ENCODE data around the gene TSC22D2.

Gene TSC22D2

DNA sequence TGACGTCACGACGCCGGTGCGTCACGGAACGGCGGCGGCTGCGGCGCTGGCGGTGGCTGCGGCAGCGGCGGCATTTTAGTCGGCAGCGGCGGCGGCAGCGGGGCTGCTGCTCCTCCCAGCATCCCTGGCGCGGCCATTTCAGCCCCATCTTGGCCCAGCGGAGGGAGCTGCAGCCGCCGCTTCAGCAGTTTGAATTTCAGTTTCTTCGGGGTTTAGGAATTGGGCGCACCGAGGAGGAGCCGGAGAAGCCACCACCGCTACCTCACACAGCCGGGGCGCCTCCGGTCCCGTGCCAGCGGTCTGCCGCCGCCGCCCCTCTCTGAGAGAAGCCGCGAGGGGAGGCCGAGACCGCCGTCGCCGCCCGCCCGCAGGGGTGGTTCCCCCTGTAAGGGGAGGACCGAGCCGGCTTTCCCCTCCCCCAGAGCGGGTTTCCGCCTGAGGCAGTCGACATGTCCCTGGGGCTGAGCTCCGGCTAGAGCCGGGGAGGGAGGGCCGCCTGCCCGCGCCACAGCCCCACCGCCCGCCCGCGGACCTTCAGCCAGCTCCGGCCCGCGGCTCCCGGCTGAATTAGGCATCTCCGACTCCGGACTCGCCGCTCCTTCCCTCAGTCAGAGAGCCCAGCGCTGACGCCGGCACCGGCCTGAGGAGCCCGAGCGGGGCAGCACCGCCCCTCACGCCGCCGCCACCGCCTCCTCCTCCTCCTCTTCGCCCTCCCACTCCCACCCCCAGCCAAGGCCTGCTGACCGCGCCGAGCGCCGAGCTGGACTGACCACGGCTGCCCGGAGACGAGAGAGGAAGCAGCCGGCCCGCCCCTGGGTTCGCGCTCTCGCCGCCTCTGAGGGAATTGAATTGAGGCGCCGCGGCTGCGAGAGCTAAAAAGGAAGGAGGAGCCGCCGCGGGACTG lies at the start of gene TSC22D2:
TSC22D2 (plus strand) TSS at position 78 of the 904 bp plus-strand sequence. CDS start 1,053 bp downstream, outside the sequence.
- Mint-ChIP-seq H3K4me3 (peak within 1 kb of the TSS; percentile 82), H3K4me1 (peaks cover 25% of the 10 kb centered on the region), H3K27me3 (no peaks in the 10 kb centered on the region), H3K36me3 (peaks cover 6% of the 10 kb centered on the region), H3K9me3 (no peaks in the 10 kb centered on the region), H3K27ac (peak within 1 kb of the TSS; percentile 96)
- DNase-seq (ENCODE audit: low spot score in 2 of 2) (peak; percentile 97 to 99), ATAC-seq (ENCODE audit: low read depth) (peak; percentile 70)

DNA sequence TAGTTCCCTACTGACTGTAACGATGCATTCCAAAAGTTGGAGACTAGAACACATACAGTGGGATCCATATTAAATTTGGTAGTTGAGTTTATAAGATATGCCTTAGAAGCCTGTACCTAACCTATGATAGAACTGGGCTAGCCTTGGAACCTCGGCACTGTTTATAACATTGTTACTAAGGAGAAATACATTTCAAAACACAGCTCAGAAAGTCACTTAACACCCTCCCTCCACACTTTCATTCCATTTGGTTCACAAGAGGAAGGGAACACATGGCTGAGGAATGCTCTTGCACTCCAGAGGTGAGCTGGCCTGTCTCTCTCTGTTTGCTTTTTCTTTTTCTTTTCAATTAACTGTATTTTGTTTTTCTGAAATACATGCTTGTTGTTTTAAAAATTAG lies 48.7 kb upstream of the TSC22D2 start:
- no peak overlapping the region for H3K27ac Mint-ChIP-seq
- DNase-seq (ENCODE audit: low spot score in 2 of 2): no peak

DNA sequence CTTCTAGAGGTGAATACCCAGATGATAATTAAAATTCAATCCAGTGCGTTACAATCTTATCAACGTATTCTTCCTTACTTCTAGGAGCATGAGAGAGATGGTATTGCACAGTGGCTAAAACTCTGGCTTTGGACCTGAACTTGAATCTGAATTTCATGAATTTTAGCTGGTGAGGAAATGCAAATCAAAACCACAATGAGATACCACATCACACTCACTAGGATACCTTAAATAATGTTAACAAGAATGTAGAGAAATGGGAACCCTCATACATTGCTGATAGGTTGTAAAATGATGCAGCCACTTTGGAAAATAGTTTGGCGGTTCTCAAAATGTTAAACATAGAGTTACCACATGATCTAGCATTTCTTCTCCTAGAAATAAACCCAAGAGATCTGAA lies 47.1 kb upstream of the TSC22D2 start:
- DNase-seq (ENCODE audit: low spot score in 2 of 2) (no peak), ATAC-seq (ENCODE audit: low read depth) (no peak)
- Mint-ChIP-seq H3K36me3 (no peaks in the 10 kb centered on the region), H3K9me3 (no peaks in the 10 kb centered on the region), H3K27ac (no peak overlapping the region), H3K4me1 (no peaks in the 10 kb centered on the region), H3K4me3 (no peak overlapping the region), H3K27me3 (no peaks in the 10 kb centered on the region)

More for the DNA sequence above, 48.7 kb upstream of the TSC22D2 start:
- H3K36me3 Mint-ChIP-seq: no peaks in the 10 kb centered on the region
- no peak for ATAC-seq (ENCODE audit: low read depth)
- no peaks in the 10 kb centered on the region for H3K27me3 Mint-ChIP-seq
- no peak overlapping the region for H3K4me3 Mint-ChIP-seq
- H3K4me1 Mint-ChIP-seq: no peaks in the 10 kb centered on the region
- H3K9me3 Mint-ChIP-seq: no peaks in the 10 kb centered on the region

DNA sequence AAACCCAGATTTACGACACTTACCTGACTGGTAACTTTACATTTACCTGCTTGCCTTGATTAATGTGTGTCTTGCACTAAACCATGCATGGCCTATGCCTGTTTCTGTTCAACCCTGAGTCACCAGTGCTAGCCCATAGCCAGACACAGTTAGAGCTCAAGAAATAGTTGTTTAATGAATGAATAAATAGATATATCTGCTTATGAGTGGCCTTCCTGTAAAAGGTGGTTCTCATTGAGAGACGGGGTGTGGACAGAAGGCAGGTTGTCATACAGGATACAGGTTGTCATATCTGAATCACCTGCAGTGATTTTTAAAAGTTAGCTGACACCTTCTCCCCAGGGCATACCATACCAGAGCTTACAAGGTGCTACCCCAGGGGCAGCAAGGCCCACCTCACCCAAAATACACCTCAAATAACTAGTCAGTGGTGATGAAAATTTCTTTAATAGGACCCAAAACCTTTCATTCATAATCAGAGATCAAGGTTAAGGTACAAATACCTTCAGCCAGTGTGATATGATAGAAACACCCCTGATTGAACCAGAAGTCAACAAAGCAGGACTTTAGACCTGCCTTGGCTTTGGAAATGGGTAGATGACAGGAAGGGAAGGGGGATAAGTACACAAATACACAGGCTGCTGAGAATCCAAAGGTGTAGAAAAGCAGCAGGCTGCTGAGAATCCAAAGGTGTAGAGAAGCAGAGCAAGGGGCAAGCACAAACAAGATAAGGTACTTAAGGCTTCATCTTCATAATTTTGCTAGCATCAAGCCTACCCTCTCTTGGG lies 45.4 kb upstream of the TSC22D2 start:
- H3K9me3 Mint-ChIP-seq: no peaks in the 10 kb centered on the region
- no peak overlapping the region for H3K27ac Mint-ChIP-seq
- no peak for ATAC-seq (ENCODE audit: low read depth)
- no peaks in the 10 kb centered on the region for H3K36me3 Mint-ChIP-seq
- H3K4me3 Mint-ChIP-seq: no peak overlapping the region
- H3K4me1 Mint-ChIP-seq: no peaks in the 10 kb centered on the region
- no peak for DNase-seq (ENCODE audit: low spot score in 2 of 2)
- no peaks in the 10 kb centered on the region for H3K27me3 Mint-ChIP-seq

DNA sequence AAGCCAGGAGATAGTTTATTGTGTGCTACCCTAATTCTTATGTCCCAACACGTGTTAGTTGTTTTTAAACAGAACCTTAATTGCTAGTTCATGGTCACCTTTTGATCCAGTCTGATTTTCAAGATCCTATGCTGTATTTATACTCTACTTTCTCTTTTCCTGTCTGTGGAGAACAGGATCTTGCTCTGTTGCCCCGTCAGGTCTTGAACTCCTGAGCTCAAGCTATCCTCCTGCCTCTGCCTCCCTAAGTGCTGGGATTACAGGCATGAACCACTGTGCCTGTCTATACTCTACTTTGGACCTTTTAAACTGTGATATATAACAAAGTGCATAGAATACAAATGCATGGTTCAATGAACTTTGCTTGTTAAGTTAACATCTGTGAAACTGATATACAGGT lies 44.7 kb upstream of the TSC22D2 start:
- no peak overlapping the region for H3K27ac Mint-ChIP-seq
- DNase-seq (ENCODE audit: low spot score in 2 of 2) (no peak), ATAC-seq (ENCODE audit: low read depth) (no peak)
- H3K9me3 Mint-ChIP-seq: no peaks in the 10 kb centered on the region
- H3K4me1 Mint-ChIP-seq: no peaks in the 10 kb centered on the region
- no peaks in the 10 kb centered on the region for H3K27me3 Mint-ChIP-seq
- no peaks in the 10 kb centered on the region for H3K36me3 Mint-ChIP-seq
- H3K4me3 Mint-ChIP-seq: no peak overlapping the region

DNA sequence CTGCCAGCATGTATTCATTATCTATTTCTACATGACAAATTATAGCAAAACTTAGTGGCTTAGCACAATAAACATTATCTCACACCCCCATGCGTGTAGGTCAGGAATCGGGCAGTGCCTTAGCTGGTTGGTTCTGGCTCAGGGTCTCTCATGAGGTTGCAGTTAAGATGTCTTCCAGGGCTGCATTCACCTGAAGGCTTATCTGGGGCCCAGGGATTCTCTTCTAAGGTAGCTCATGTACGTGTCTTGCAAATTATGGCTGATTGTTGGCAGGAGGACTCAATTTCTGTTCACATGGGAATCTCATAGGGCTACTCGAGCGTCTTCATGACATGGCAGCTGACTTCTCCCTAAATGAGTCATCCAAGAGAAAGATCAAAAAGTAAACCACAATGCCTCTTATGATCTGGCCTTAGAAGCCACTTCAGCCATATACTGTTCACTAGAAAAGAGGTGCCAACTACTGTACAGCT lies 42.9 kb upstream of the TSC22D2 start:
- H3K4me3 Mint-ChIP-seq: no peak overlapping the region
- H3K36me3 Mint-ChIP-seq: no peaks in the 10 kb centered on the region
- DNase-seq (ENCODE audit: low spot score in 2 of 2) (no peak), ATAC-seq (ENCODE audit: low read depth) (no peak)
- H3K27ac Mint-ChIP-seq: no peak overlapping the region
- H3K9me3 Mint-ChIP-seq: no peaks in the 10 kb centered on the region
- no peaks in the 10 kb centered on the region for H3K27me3 Mint-ChIP-seq
- no peaks in the 10 kb centered on the region for H3K4me1 Mint-ChIP-seq

DNA sequence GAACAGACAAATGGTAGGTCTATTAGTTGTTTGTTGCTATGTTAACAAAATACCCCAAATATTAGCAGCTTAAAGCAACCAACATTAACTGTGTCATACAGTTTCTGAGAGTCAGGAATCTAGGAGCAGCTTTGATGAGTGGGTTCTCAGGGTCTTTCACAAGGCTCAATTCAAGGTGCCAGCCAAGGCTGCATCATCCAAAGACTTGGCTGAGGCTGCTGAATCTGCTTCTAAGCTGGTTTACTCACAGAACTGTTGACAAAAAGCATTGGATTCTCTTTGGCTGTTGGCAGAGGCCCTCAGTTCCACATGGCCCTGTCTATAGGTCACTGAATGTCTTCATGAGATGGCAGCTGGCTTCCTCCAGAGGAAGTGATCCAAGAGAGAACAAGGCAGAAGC lies 40.3 kb upstream of the TSC22D2 start:
- H3K36me3 Mint-ChIP-seq: no peaks in the 10 kb centered on the region
- H3K4me3 Mint-ChIP-seq: no peak overlapping the region
- no peak for ATAC-seq (ENCODE audit: low read depth)
- no peaks in the 10 kb centered on the region for H3K9me3 Mint-ChIP-seq
- H3K4me1 Mint-ChIP-seq: peaks cover 2% of the 10 kb centered on the region
- DNase-seq (ENCODE audit: low spot score in 2 of 2): no peak
- H3K27me3 Mint-ChIP-seq: no peaks in the 10 kb centered on the region
- no peak overlapping the region for H3K27ac Mint-ChIP-seq

DNA sequence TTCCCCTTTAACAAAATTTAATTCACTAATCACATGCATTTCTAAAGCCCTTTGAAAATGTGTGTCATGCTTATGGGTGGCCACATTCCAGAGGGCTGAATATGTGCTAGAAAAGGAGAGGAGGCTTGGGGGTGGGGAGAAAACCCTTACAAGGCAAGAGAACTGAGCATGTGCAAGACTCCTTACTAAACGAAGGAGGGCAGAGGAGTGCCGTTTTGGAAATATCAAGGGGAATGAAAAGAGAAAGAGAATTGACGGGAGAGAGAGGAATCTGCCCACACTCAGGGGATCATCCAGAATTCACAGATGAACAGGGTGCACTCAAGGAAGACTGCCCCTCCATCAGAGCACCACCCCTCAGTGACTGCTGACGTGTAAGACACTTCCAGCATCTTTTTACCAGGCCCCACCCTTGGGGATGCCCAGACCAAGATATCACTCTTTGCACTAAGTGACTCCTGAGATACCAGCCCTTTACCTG lies 37.9 kb upstream of the TSC22D2 start:
- H3K27ac Mint-ChIP-seq: no peak overlapping the region
- ATAC-seq (ENCODE audit: low read depth) (peak; percentile 26), DNase-seq (ENCODE audit: low spot score in 2 of 2) (no peak)
- peaks cover 9% of the 10 kb centered on the region for H3K4me1 Mint-ChIP-seq
- H3K4me3 Mint-ChIP-seq: no peak overlapping the region
- no peaks in the 10 kb centered on the region for H3K9me3 Mint-ChIP-seq
- no peaks in the 10 kb centered on the region for H3K36me3 Mint-ChIP-seq
- no peaks in the 10 kb centered on the region for H3K27me3 Mint-ChIP-seq

DNA sequence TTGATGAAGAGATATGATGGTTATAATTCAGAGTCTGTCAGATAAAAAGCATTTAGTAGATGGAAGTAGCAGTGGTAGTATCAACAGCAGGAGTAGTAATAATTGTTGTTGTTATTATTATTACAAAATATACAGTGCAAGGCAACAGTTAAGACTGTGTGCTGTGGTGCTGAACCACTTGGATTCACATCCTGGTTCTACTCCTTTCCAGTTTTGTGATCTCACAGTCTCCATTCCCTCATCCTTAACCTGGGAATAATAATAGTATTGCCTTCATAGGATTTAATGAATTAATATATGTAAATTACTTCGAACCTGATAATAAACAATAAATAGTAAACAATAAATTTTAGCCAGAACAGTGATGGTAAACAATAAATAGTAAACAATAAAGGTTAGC lies 37.1 kb upstream of the TSC22D2 start:
- no peaks in the 10 kb centered on the region for H3K9me3 Mint-ChIP-seq
- no peak for DNase-seq (ENCODE audit: low spot score in 2 of 2)
- no peak overlapping the region for H3K27ac Mint-ChIP-seq
- no peaks in the 10 kb centered on the region for H3K27me3 Mint-ChIP-seq
- no peak for ATAC-seq (ENCODE audit: low read depth)
- H3K4me3 Mint-ChIP-seq: no peak overlapping the region
- no peaks in the 10 kb centered on the region for H3K36me3 Mint-ChIP-seq
- peaks cover 9% of the 10 kb centered on the region for H3K4me1 Mint-ChIP-seq

DNA sequence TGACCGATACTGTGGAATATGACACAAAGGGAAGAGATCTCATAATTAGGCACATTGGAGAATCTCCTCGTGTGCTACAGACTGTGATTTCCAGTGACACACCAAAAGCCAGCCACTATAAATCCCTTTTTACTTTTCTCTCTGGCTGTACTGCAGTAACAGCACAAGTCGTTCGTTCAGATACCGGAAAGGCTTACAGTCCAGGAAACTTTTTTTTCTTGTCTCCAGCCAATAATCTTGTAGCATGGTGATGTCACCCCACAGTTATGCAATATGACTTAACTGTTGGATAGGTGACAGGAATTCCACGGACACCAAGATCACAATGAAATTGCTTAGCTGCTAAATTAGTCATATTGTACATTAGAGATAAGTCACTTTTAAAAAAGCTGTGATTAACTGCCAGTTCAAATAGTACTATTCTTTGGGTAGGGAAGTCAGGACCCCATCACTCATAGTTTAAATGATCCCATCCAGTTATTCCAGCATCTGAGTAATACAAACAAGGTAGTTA lies 36.3 kb upstream of the TSC22D2 start:
- Mint-ChIP-seq H3K4me1 (peaks cover 9% of the 10 kb centered on the region), H3K4me3 (no peak overlapping the region), H3K27me3 (no peaks in the 10 kb centered on the region), H3K36me3 (no peaks in the 10 kb centered on the region), H3K9me3 (no peaks in the 10 kb centered on the region), H3K27ac (no peak overlapping the region)
- ATAC-seq (ENCODE audit: low read depth) (no peak), DNase-seq (ENCODE audit: low spot score in 2 of 2) (no peak)

DNA sequence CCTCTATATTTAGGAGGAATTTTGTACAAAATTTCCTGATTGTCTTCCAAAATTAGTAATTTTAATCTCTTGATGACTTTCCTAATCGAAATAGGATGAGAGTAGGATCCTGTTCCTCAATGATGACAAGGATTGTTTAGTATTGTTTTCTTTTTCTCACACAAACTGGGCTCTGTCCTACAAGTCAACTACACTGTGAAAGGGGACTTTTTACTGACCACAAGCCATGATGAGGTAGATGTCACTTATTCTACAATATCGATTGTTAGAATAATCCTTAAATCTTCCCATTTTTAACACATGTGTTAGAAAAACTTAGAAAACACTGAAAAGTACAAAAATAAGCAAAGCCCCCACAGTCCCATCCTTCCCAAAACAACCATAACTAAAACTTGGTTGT lies 35.8 kb upstream of the TSC22D2 start:
- DNase-seq (ENCODE audit: low spot score in 2 of 2) (no peak), ATAC-seq (ENCODE audit: low read depth) (peak; percentile 26)
- Mint-ChIP-seq H3K36me3 (no peaks in the 10 kb centered on the region), H3K27ac (no peak overlapping the region), H3K27me3 (no peaks in the 10 kb centered on the region), H3K9me3 (no peaks in the 10 kb centered on the region), H3K4me3 (no peak overlapping the region), H3K4me1 (peaks cover 9% of the 10 kb centered on the region)

DNA sequence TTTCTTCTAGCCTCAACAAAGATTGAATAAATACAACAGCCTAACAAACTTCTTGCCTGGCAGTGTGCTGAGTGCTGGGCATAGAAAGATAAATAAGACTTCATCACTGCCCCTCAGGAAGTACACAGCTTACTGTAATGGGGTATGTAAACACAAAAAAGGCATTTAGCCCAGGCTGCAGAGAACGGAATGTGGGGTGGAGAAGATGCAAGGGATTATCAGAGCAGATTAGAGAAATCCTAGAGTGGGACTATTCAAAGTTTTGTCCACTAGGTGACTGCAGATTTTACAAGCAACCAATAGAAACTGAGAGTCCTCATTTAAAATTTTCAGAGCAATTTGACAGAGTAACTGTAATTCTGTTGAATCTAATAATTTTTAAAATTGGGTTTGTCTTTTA lies 35.4 kb upstream of the TSC22D2 start:
- Mint-ChIP-seq H3K9me3 (no peaks in the 10 kb centered on the region), H3K27me3 (no peaks in the 10 kb centered on the region), H3K27ac (no peak overlapping the region), H3K4me1 (peaks cover 9% of the 10 kb centered on the region), H3K4me3 (no peak overlapping the region), H3K36me3 (no peaks in the 10 kb centered on the region)
- ATAC-seq (ENCODE audit: low read depth): peak; percentile 68
- no peak for DNase-seq (ENCODE audit: low spot score in 2 of 2)

DNA sequence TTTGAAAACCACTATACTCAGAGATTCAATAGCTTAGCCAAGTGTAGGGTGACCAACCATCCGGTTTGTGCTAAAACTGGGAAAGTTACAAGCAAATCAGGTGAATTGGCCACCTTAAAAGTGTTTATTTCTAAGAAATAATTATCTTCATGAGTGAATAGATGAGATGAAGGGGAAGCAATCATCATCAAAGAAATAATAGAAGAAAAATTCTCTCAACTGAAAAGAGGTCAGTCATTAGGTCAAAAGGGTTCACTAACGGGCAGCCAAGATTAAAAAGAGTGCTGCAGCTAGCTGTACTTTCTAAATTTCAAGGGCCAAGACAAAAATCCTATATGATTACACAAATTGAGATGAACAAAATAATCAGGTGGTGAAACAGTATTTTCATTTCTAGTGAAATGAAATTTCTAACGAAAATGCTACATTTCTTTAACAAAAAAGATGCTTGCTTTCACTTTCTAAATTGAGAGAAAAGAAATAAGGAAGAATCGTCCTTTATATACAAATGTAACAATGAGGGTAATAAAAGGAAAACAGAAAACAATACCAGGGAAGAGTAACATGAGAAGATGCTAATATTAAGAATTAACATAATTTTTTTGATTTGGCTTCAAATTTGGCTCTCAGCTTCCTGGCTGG lies 34.7 kb upstream of the TSC22D2 start:
- Mint-ChIP-seq H3K9me3 (no peaks in the 10 kb centered on the region), H3K27ac (peak overlapping the region; percentile 39), H3K4me1 (peaks cover 9% of the 10 kb centered on the region), H3K36me3 (no peaks in the 10 kb centered on the region), H3K4me3 (peak overlapping the region; percentile 69), H3K27me3 (no peaks in the 10 kb centered on the region)
- ATAC-seq (ENCODE audit: low read depth): no peak
- no peak for DNase-seq (ENCODE audit: low spot score in 2 of 2)

DNA sequence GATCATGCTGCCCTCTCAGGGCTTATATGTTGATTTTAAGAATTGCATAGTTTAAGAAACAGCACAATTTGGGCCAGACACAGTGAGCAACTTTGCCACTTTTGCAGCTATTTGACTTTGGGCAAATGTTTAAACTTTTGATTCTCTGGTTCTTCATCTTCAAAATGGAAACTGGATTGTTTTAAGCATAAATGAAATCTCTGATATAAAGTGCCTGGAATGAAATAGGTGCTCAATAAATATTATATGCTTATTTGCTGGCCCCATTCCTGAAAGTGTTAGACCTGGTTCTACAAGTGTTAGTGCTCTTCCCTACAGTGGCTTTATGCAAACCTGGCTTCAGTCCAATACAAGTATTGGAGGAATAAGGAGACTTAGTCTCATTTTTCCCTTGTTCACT lies 33.1 kb upstream of the TSC22D2 start:
- no peak for ATAC-seq (ENCODE audit: low read depth)
- H3K36me3 Mint-ChIP-seq: no peaks in the 10 kb centered on the region
- H3K4me1 Mint-ChIP-seq: peaks cover 9% of the 10 kb centered on the region
- H3K4me3 Mint-ChIP-seq: no peak overlapping the region
- H3K9me3 Mint-ChIP-seq: no peaks in the 10 kb centered on the region
- no peaks in the 10 kb centered on the region for H3K27me3 Mint-ChIP-seq
- H3K27ac Mint-ChIP-seq: no peak overlapping the region
- DNase-seq (ENCODE audit: low spot score in 2 of 2): no peak
